Ishikawa (cell line): ENCODE measurements around the gene PRELID1.

Experiments used
- CEBPB ChIP-seq: IDR thresholded peaks from 2 replicates; pipeline ENCODE4 v1.6.1; 2012
- CREB1 ChIP-seq: IDR thresholded peaks from 2 replicates; pipeline ENCODE4 v1.6.1; 2012; ENCODE audit warnings: low read depth
- EGR1 ChIP-seq: IDR thresholded peaks from 2 replicates; pipeline ENCODE4 v1.6.1; 2012
- EP300 ChIP-seq: IDR thresholded peaks from 2 replicates; pipeline ENCODE4 v1.6.1; 2012; ENCODE audit warnings: borderline replicate concordance
- FOXM1 ChIP-seq: IDR thresholded peaks from 2 replicates; pipeline ENCODE4 v1.6.1; 2012; ENCODE audit warnings: low read depth, borderline replicate concordance
- NFIC ChIP-seq: IDR thresholded peaks from 2 replicates; pipeline ENCODE4 v1.6.1; 2012
- RAD21 ChIP-seq: IDR thresholded peaks from 2 replicates; pipeline ENCODE4 v1.6.1; 2012; ENCODE audit warnings: low read depth
- REST ChIP-seq: IDR thresholded peaks from 2 replicates; pipeline ENCODE4 v1.6.1; 2012; ENCODE audit warnings: low read depth, mild to moderate bottlenecking
- TAF1 ChIP-seq: IDR thresholded peaks from 2 replicates; pipeline ENCODE4 v1.6.1; 2012; ENCODE audit warnings: low read depth, mild to moderate bottlenecking
- YY1 ChIP-seq: IDR thresholded peaks from 2 replicates; pipeline ENCODE4 v1.6.1; 2012; ENCODE audit warnings: low read depth
- TF ChIP-seq, protein P1 (sequence below): IDR thresholded peaks from 2 replicates; pipeline ENCODE4 v1.6.1; 2012
- TF ChIP-seq, protein P2 (sequence below): IDR thresholded peaks from 2 replicates; pipeline ENCODE4 v1.6.1; 2012

DNA sequence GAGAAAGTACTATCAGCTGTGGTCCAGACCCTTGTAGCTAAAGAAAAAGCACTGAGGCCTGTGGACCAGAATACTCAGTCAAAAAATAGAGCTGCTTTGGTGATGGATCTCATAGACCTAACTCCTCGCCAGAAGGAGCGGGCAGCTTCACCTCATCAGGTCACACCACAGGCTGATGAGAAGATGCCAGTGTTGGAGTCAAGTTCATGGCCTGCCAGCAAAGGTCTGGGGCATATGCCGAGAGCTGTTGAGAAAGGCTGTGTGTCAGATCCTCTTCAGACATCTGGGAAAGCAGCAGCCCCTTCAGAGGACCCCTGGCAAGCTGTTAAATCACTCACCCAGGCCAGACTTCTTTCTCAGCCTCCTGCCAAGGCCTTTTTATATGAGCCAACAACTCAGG, 9.0 kb upstream of the PRELID1 start:
- no peak for TF ChIP-seq RAD21
- TF ChIP-seq REST = no peak
- no peak for TF ChIP-seq YY1
- TF ChIP-seq, protein P1, sequence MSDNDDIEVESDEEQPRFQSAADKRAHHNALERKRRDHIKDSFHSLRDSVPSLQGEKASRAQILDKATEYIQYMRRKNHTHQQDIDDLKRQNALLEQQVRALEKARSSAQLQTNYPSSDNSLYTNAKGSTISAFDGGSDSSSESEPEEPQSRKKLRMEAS = no peak
- TF ChIP-seq, protein P2, sequence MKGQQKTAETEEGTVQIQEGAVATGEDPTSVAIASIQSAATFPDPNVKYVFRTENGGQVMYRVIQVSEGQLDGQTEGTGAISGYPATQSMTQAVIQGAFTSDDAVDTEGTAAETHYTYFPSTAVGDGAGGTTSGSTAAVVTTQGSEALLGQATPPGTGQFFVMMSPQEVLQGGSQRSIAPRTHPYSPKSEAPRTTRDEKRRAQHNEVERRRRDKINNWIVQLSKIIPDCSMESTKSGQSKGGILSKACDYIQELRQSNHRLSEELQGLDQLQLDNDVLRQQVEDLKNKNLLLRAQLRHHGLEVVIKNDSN = no peak
- no peak for TF ChIP-seq EP300
- no peak for TF ChIP-seq CEBPB
- no peak for TF ChIP-seq CREB1
- no peak for TF ChIP-seq TAF1
- TF ChIP-seq EGR1 = no peak
- no peak for TF ChIP-seq NFIC
- no peak for TF ChIP-seq FOXM1
